ENCODE data around the gene ST7. TPM values are rescaled to one million over a fixed set of nuclear protein-coding genes. Genes with fewer than 3 reads are reported as not detected.

ST7 gene
- total RNA-seq, 1 donor: 31.5 TPM

GRCh38 chr7:117012696-117013095 is 59.4 kb downstream of the ST7 start:
- peak; percentile 51 for DNase-seq (ENCODE audit: low read depth)
- H3K4me3 ChIP-seq (ENCODE audit: low read depth, low read length): no peak overlapping the region
- peak; percentile 45 for TF ChIP-seq CTCF (IDR thresholded peaks at IDR 0.05; ENCODE audit: insufficient read depth, low read depth, low read length)

- no peak for TF ChIP-seq CTCF (IDR thresholded peaks at IDR 0.05; ENCODE audit: insufficient read depth, low read depth, low read length)
- no peak overlapping the region for H3K4me3 ChIP-seq (ENCODE audit: low read depth, low read length)
- DNase-seq (ENCODE audit: low read depth): no peak
These were observed 60.9 kb downstream of the ST7 start for GRCh38 chr7:117014099-117014656.

- TF ChIP-seq CTCF (IDR thresholded peaks at IDR 0.05; ENCODE audit: insufficient read depth, low read depth, low read length): no peak
- peak; percentile 69 for DNase-seq (ENCODE audit: low read depth)
- H3K4me3 ChIP-seq (ENCODE audit: low read depth, low read length): peak overlapping the region; percentile 19
These were observed 61.4 kb downstream of the ST7 start for GRCh38 chr7:117014673-117015133.

- DNase-seq (ENCODE audit: low read depth): no peak
- peak overlapping the region; percentile 19 for H3K4me3 ChIP-seq (ENCODE audit: low read depth, low read length)
- TF ChIP-seq CTCF (IDR thresholded peaks at IDR 0.05; ENCODE audit: insufficient read depth, low read depth, low read length): no peak
These were observed 62.2 kb downstream of the ST7 start for GRCh38 chr7:117015258-117016184.

- TF ChIP-seq CTCF (IDR thresholded peaks at IDR 0.05; ENCODE audit: insufficient read depth, low read depth, low read length): no peak
- no peak for DNase-seq (ENCODE audit: low read depth)
- H3K4me3 ChIP-seq (ENCODE audit: low read depth, low read length): no peak overlapping the region
These were observed 63.7 kb downstream of the ST7 start for GRCh38 chr7:117017017-117017451.

GRCh38 chr7:117017702-117018266 is 64.5 kb downstream of the ST7 start:
- H3K4me3 ChIP-seq (ENCODE audit: low read depth, low read length): no peak overlapping the region
- TF ChIP-seq CTCF (IDR thresholded peaks at IDR 0.05; ENCODE audit: insufficient read depth, low read depth, low read length): no peak
- DNase-seq (ENCODE audit: low read depth): no peak
